K562 (cell line): ENCODE data around the gene SCRN3. TPM values are rescaled to one million over a fixed set of nuclear protein-coding genes. Genes with fewer than 3 reads are reported as not detected.

Experiments
- GATA2 ChIP-seq: sonication (generic); formaldehyde crosslinking; IDR thresholded peaks from 2 replicates; pipeline ENCODE4 v1.4.0; 2020; ENCODE audit warnings: mild to moderate bottlenecking, missing genetic modification reagents
- HMGN3 ChIP-seq: IDR thresholded peaks from 2 replicates; pipeline ENCODE4 v1.6.1; 2011; ENCODE audit warnings: borderline replicate concordance, low read depth, mild to moderate bottlenecking, mixed read lengths, low read length; ENCODE audit not compliant: insufficient read length; ENCODE audit errors: extremely low read depth
- MGA ChIP-seq: fragments of 450-650 bp; IDR thresholded peaks from 2 replicates; pipeline ENCODE4 v1.6.1; 2016; ENCODE audit warnings: mild to moderate bottlenecking, moderate library complexity
- polyA plus RNA-seq, 8 experiments: library from polyadenylated mRNA; depleted of rRNA in 4 of 8; stranded (reverse) in 5 of 8; unstranded in 3 of 8; fragments of >200 nt; fragmentation: Nextera tagmentation in 2 of 8; fragmentation: Illumina TruSeq in 1 of 8; extraction: Ambion mirVana in 2 of 8; extraction: Trizol in 1 of 8; gene quantifications; 2 replicates each; pipeline versions ENCODE4 v1.2.1 to v1.2.3, GENCODE V29; 2011 to 2014; ENCODE audit warnings: inconsistent platforms in 1 of 8, missing spikeins in 1 of 8
- total RNA-seq, 7 experiments: library from RNA; depleted of rRNA in 6 of 7; stranded (reverse); fragments of >200 nt in 6 of 7; fragmentation: Illumina TruSeq in 2 of 7; extraction: Trizol in 2 of 7; gene quantifications; 2 replicates each; pipeline versions ENCODE4 v1.2.1 to v1.2.3, GENCODE V29; 2011 to 2021; ENCODE audit warnings: low replicate concordance in 1 of 7

Gene SCRN3
- total and polyA plus RNA-seq, 9 of the 15 experiments (the other 6 are each of a cell fraction or from before 2014, with no cell fraction given): 7.7 to 21.8 (median 20.0) TPM

GRCh38 chr2:174353004-174353403 lies 42.5 kb upstream of the SCRN3 start (continued):
- TF ChIP-seq HMGN3 (no peak), MGA (no peak), GATA2 (no peak)
- TF ChIP-seq, all 486 proteins: peak for 0
